Ishikawa (cell line): ENCODE data around the gene SEC24D.

Experiments used
- EGR1 ChIP-seq: IDR thresholded peaks from 2 replicates; pipeline ENCODE4 v1.6.1; 2012
- TCF12 ChIP-seq: IDR thresholded peaks from 2 replicates; pipeline ENCODE4 v1.6.1; 2012; ENCODE audit warnings: low read depth

- TF ChIP-seq TCF12 (no peak), EGR1 (no peak)
Measured at GRCh38 chr4:118742050-118742449, 93.9 kb downstream of the SEC24D start.
